DMS53 treated with DMSO at 0.1 percent for 48 hours (cell line): ENCODE data around the gene MLH1.
"Not testable (repeated sequence)": the region's sequence is repeated elsewhere in the genome, so short reads cannot be mapped to it uniquely, and the experiment has no call there.

Experiments used
- DNase-seq: peaks from one replicate; lab custom pipeline; 2025; ENCODE audit not compliant: unreplicated experiment; lab: John Stamatoyannopoulos, UW

Gene MLH1

DNA sequence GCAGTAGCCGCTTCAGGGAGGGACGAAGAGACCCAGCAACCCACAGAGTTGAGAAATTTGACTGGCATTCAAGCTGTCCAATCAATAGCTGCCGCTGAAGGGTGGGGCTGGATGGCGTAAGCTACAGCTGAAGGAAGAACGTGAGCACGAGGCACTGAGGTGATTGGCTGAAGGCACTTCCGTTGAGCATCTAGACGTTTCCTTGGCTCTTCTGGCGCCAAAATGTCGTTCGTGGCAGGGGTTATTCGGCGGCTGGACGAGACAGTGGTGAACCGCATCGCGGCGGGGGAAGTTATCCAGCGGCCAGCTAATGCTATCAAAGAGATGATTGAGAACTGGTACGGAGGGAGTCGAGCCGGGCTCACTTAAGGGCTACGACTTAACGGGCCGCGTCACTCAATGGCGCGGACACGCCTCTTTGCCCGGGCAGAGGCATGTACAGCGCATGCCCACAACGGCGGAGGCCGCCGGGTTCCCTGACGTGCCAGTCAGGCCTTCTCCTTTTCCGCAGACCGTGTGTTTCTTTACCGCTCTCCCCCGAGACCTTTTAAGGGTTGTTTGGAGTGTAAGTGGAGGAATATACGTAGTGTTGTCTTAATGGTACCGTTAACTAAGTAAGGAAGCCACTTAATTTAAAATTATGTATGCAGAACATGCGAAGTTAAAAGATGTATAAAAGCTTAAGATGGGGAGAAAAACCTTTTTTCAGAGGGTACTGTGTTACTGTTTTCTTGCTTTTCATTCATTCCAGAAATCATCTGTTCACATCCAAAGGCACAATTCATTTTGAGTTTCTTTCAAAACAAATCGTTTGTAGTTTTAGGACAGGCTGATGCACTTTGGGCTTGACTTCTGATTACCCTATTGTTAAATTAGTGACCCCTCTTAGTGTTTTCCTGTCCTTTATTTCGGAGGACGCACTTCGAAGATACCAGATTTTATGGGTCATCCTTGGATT is at the start of gene MLH1:
MLH1 (plus strand) TSS at position 193 of the 958 bp plus-strand sequence; CDS start at position 223, 30 bp downstream.
- DNase-seq: no peak

DNA sequence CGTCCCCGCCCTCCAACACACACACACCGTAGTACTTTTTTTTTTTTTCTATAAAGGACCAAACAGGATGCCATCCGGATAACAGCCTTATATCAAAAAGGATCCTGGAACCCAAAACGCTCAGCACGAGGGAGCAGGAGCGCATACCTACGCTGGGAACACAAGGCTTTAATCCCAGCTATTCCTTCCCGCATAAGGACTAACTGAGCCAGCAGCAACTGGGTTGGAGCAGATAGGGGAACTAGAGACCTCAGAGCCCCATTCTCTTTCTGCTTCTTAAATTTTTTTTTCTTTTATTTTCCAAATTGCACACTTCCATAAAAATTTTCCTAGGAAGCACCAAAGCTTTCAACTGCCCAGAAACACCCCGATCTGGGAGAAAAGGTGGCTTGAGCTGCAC is 49.7 kb upstream of the MLH1 start:
- no peak for DNase-seq

DNA sequence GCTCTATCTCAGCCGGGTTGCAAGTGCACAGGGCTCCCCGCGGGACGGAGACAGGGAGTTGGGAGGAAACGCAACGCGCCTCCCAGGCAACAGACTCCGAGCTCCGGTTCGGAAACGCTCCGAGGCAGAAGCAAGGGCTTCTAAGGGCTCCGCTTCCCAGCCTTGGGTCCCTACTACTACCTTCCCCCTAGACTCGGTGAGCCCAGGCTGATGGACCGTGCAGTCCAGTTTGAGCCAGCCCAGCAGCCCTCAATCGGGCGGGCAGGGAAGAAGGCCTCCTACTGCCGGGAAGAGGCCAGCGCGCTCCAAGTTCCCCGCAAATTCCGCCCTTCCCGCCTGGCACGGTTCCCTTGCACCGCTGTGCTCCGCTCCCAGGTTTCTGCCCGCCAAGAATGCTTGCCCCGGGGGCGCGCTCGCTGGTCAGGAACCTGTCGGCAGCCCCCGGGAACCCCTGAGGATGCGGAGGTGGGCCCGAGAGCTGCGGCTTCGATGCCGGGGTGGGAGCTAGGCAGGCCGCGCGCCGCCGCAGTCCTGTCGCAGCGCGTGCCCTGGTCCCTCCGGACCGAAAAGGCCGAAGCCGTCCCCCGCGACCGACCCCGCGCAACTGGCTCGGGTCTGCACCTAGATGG is 49.2 kb upstream of the MLH1 start:
- no peak for DNase-seq

DNA sequence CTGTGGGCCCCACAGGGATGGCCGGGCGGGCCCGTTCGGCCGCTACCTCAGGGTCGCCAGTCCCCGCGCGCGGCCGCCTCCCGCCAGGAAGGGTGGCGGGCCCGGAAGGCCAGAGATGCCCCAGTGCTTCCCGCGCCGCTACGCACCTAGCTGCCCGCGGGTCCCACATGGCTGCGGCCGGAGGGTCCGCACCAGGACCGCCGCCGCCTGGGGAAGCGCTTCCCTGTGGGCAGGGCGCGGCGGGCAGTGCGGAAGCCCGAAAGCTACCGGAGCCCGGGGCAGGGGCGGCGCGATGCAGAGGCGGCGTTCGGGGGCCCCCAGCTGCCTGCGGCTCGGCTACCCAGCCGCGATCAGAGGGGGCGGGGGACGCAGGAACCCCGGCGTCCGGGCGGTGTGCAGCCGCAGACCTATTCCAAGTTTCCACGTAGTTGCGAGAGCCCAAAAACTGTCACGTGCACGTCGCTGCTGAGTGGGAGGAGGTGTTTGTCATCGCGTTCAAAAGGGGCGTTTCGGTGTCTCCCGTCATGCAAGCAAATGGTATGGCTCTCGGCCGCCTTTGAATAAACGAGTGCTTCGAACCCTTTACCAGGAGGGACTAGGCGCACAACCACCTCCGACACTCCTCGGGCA is 48.6 kb upstream of the MLH1 start, which contains the start of gene TRANK1:
TRANK1 (minus strand) TSS at position 414 of the 630 bp plus-strand sequence; CDS start at position 169, 245 bp downstream.
- DNase-seq: no peak

DNA sequence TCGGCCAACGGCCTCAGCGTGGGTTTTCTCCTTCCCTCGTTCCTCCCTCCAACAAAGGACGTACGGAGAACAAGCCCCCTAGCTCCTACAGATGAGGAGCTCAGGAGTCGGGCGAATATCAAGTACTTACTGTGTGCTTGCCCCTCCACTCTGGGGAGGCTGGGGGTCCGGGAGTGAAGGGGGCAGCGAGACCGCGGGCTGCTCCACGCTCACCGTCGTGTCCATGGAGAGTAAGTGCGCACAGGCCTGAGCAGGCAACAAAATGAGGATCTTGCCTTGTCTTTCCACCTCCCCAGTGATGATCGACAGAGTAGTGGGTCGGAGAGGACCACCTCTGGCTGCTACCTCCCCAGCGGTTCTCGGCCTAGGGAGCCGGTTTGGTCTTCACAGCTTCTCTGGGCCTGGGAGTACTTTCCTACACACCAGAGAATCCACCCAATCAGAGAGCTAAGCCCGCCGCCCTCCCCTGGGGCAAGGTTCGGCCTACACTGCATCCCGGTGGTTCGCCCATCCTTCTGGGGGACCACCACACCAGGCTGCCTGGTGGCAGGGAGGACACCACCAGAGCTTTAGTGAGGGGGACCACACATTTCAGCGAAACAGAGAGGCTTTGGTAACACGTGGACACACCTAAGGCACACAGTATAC is 47.9 kb upstream of the MLH1 start:
- DNase-seq: no peak

DNA sequence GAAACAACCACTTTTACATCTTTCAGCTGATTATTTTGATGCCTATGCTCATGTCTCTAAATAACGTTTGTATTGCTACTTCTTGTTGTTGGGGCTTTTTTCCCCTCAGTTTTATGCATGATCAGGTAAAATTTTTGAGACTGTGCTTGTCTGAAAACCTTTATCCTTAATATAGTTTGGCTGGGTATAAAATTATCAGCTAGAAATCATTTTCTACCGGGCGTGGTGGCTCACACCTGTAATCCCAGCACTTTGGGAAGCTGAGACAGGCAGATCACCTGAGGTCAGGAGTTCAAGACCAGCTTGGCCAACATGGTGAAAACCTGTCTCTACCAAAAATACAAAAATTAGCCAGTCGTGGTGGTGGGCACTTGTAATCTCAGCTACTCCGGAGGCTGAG is 45.5 kb upstream of the MLH1 start:
- not testable (repeated sequence) for DNase-seq

DNA sequence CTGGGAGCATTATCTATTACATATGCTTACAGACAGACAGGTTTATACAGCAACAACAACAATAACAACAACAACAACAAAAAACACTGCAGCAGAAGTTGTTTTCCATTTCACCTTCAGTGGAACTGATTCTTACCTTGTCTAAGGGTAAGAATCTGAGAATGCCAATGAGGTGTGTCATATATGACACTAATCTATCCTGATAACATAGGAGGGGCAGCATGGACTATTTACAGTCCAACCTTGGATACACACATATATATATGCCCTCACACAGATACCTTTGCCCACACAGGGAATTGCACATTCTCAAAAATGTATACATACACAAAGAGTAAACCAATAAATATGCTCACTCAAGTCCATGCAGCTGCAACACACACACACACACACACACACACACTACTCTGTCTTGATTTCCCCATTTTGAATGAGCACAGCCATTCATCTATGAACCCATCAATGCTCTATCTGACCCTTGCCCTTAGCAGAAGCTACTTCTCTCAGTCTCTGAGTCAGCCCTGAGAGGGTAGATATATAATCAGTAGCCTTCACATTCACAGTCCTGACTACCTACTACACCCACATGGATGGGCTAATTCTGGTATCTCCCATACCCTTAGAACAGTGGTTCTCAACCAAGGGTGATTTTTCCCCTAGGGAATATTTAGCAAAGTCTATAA is 38.7 kb upstream of the MLH1 start:
- no peak for DNase-seq

DNA sequence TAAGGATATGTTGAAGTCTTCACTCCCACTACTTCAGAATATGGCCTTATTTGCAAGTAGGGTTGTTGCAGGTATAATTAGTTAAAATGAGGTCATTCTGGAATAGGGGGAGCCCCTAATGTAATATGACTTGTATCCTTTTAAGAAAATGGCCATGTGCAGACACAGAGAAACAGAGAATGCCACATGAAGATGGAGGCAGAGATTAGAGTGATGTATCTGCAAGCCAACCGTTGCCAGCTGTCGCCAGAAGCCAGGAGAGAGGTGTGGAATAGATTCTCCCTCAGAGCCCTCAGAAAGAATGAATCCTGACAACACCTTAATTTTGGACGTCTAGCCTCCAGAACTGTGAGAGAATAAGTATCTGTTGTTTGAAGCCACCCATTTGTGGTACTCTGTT is 37.2 kb upstream of the MLH1 start:
- DNase-seq: no peak

DNA sequence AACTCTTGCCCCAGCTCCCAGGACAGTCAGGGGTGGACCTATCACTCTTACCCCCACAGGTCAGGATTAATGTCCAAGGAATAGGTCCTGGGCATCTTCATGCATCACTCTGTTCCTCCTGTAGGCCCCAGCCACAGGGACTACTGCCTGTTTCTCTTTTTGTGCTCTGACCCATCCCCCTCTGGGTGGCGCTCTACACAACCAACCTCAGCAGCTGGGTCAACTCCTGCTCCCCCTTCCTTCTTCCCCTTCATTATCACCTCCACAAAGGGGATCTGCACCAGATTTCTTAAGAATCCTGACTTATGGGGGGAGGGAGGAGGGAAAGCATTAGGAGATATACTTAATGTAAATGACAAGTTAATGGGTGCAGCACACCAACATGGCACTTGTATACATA is 36.3 kb upstream of the MLH1 start:
- no peak for DNase-seq

DNA sequence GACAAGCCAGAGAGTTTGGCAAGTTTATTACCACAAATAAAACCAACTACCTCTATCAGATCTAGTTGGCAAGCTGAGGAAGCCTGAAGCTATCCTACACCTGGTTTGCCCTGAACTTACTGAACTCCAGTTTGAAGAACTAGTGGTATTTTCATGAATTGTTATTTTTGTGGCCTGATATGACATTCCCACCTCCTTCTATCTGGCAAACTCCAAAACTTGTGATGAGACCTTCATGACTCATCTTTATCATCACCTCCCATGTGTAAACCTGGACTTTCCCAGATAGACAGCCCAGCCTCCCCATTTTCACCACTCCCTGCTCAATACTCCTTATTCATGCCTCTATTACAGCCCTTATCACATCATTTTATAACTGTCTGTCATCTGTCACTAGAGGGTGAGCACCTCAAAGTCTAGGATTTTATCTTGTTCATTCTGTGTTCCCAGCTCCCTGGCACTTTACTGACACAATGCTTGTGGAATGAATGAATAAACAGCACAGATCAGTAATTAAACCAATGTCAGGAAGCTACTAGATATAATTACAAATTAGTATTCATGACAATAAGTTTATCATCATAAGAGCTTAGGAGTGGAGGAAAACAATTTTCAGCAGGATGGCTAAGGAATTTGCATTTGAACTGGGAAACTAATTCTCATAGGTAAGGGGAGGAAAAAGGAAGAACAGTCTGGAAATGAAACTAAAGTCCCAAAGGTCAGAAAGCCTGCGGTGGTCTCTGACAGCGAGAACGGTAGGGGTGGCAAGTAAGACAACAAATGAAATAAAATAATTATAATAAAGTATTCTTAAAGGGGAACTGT is 35.2 kb upstream of the MLH1 start:
- no peak for DNase-seq

DNA sequence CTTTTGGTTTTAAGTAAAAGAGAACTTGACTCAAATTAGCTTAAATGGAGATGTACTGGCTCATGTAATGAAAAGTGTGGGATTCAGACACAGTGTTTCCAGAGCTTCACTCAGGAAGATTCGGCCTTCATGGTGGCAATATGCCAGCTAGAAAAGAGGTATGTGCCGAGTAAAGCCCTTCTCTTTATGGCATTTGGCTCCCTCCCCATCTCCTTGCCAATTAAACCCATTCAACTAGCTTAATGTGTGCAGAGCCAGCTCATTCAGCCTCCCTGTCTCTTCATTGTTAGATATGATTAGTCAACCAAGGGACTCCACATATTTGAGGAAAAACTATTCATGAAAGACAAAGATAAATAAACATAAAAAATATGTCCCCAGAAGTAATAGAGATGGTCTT is 33.5 kb upstream of the MLH1 start:
- DNase-seq: no peak

DNA sequence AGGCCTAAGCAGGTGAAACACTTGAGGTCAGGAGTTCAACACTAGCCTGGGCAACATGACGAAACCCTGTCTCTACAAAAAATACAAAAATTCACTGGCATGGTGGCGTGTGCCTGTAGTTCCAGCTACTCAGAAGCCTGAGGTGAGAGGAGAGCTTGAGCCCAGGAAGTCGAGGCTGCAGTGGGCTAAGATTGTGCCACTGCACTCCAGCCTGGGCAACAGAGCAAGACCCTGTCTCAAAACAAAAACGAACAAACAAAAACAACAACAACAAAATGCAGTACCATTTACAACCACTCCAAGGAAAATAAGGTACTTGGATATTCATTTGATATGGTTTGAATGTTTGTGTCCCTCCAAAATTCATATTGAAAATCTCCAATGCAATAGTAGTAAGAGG is 32.8 kb upstream of the MLH1 start:
- no peak for DNase-seq

DNA sequence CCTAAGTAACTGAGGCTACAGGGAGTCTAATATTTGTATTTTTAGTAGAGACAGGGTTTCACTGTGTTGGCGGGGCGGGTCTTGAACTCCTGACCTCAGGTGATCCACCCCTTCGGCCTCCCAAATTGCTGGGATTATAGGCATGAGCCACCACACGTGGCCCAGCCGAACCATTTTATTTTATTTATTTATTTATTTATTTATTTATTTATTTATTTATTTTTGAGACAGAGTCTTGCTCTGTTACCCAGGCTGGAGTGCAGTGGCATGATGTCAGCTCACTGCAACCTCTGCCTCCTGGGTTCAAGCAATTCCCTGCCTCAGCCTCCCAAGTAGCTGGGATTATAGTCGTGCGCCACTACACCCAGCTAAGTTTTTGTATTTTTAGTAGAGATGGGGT is 30.3 kb upstream of the MLH1 start:
- DNase-seq: not testable (repeated sequence)

DNA sequence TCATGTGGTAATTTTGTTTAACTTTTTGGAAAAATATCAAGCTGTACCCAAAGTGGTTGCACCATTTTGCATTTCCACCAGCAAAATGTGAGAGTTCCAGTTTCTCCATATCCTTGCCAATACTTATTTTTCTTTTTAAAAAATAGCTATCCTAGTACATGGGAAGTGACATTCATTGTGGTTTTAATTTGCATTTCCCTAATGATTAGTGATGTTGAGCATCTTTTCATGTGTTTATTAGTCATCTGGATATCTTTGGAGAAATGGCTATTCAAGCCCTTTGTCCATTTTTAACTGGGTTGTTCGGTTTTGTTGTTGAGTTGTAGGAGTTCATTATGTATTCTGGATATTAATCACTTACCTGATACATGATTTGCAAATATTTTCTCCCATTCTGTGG is 29.0 kb upstream of the MLH1 start:
- DNase-seq: no peak

DNA sequence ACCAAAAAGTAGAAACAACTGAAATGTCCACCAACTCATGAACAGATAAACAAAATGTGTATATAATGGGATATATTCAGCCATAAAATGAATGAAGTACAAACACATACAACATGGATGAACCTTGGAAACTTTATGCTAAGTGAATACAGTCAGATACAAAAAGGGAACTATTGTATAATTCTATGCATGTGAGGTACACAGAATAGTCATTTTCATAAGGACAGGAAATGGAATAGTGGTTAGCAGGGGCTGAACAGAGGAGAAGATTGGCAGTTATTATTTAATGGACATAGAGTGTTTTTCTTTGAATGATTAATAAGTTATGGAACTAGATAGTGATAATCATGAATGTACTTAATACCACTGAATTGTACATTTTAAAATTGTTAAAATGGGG is 28.5 kb upstream of the MLH1 start:
- DNase-seq: no peak

DNA sequence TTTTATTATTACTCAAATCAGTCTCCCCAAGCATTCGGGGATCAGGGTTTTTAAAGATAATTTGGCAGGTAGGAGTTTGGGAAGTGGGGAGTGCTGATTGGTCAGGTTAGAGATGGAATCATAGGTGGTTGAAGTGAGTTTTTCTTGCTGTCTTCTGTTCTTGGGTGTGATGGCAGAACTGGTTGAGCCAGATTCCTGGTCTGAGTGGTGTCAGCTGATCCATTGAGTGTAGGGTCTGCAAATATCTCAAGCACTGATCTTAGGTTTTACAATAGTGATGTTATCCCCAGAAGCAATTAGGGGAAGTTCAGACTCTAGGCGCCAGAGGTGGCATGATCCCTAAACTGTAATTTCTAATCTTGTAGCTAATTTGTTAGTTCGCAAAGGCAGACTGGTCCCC is 27.9 kb upstream of the MLH1 start:
- DNase-seq: peak; percentile 20

DNA sequence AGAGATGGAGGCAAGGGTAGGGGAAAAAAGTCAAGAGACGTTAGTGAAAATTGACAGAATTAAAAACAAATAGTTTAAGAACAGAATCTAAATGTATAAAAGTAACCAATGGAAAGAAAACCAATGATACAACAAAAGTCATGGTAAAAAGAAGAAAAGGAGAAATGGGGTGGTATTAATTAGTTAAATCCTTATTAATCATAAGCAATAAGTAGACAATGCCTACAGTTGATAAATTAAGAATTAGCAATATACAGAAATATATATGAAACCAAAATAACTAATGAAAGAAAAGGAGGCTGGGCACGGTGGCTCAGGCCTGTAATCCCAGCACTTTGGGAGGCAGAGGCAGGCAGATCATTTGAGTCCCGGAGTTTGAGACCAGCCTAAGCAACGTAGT is 24.2 kb upstream of the MLH1 start:
- DNase-seq: no peak

DNA sequence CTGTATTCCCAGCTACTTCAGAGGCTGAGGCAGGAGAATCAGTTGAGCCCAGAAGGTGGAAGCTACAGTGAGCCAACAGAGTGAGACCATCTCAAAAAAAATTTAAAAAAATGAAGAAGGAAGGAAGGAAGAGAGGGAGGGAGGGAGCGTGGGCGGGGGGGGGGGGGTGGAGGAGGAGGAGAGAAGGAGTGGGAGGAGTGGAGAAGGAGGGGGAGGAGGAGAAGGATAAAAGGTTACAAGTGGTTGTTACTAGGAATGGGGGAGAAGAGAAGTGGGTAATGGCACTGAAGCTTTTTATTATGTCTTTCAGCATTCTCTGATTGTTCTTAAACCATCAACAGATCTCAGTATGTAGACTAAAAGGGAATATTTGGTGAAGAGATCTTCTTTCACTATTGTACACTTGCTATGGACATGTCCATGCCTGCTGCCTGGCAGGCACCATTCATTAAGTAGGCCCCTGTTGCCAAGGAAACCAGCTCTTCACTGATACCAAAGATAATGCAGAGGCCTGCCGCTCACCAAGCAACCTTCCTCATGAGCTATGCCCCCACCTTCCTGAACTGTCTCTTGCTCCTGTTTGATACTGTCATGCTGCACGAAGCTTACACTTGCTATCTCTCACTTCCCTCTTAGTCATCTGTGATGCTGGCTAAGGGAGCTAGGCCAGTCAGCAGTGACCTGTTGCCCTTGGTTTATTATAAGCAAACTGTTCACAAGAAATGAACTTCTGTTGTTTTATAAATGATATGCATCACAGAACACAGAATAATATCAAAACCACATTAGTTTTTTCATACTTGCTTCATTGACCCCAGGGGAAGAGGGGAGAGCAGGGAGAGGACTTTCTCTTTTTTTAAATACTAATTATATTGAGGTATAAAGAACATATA is 23.5 kb upstream of the MLH1 start:
- peak; percentile 72 for DNase-seq

DNA sequence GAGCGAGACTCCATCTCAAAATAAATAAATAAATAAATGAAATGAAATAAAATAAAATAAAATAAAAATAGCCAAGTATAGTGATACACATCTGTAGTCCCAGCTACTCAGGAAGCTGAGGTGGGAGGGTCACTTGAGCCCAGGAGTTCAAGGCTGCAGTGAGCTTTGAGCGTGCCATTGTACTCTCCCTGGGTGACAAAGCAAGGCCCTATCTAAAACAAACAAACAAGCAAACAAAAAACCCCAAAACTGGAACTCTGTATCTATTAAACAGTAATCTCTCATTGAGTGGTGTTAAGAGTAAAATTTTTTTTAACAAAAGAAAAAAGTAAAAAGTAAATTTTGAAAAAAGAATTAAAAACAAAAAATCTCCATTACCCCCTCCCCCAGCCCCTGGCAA is 21.2 kb upstream of the MLH1 start:
- DNase-seq: no peak
